Neuronal stem cell (in vitro differentiated cells): ENCODE results near the gene RTF1.

Experiments used
- DNase-seq: peaks from one replicate; pipeline ENCODE4 v3.0.0-alpha.2; 2013; ENCODE audit warnings: low spot score
- H2AFZ ChIP-seq: one replicate; pipeline ENCODE4 v1.6.1; 2013; ENCODE audit warnings: mild to moderate bottlenecking, low read length, inconsistent platforms
- H2AK5ac ChIP-seq: 2 replicates; pipeline ENCODE4 v1.6.1; 2013; ENCODE audit warnings: low read depth, mild to moderate bottlenecking, inconsistent platforms, low read length, moderate library complexity, mixed read lengths
- H2BK120ac ChIP-seq: 2 replicates; pipeline ENCODE4 v1.6.1; 2013; ENCODE audit warnings: low read depth, mild to moderate bottlenecking, inconsistent platforms, low read length, moderate library complexity, mixed read lengths
- H2BK12ac ChIP-seq: one replicate; pipeline ENCODE4 v1.6.1; 2013; ENCODE audit warnings: low read length, inconsistent platforms
- H2BK15ac ChIP-seq: 2 replicates; pipeline ENCODE4 v1.6.1; 2013; ENCODE audit warnings: mild to moderate bottlenecking, low read length, inconsistent platforms, mixed read lengths
- H2BK5ac ChIP-seq: one replicate; pipeline ENCODE4 v1.6.1; 2013; ENCODE audit warnings: inconsistent platforms, mild to moderate bottlenecking, low read length, moderate library complexity
- H3K14ac ChIP-seq: one replicate; pipeline ENCODE4 v1.6.1; 2013; ENCODE audit warnings: low read length, inconsistent platforms
- H3K18ac ChIP-seq: 2 replicates; pipeline ENCODE4 v1.6.1; 2013; ENCODE audit warnings: low read length, inconsistent platforms
- H3K23ac ChIP-seq: 2 replicates; pipeline ENCODE4 v1.6.1; 2013; ENCODE audit warnings: low read depth, mild to moderate bottlenecking, mixed read lengths, low read length, inconsistent platforms; ENCODE audit not compliant: poor library complexity
- H3K27ac ChIP-seq: replicated peaks from 3 replicates; pipeline ENCODE4 v1.5.1; 2013; ENCODE audit warnings: low read length, inconsistent platforms
- H3K27me3 ChIP-seq, 3 experiments: 2 replicates each; pipeline ENCODE4 v1.6.1; 2013; ENCODE audit warnings: low read length in 3 of 3, mild to moderate bottlenecking in 2 of 3, inconsistent platforms in 1 of 3, low read depth in 1 of 3, mixed read lengths in 1 of 3, moderate library complexity in 1 of 3; ENCODE audit not compliant: control insufficient read depth in 3 of 3, insufficient read depth in 3 of 3
- H3K36me3 ChIP-seq, 2 donors: replicated peaks in 1 of 2; 2 replicates each; pipeline ENCODE4 v1.6.1; 2013; ENCODE audit warnings: low read length in 2 of 2; ENCODE audit not compliant: control insufficient read depth in 2 of 2, insufficient read depth in 2 of 2
- H3K4ac ChIP-seq: 2 replicates; pipeline ENCODE4 v1.6.1; 2013; ENCODE audit warnings: inconsistent platforms, mild to moderate bottlenecking, low read length, moderate library complexity
- H3K4me1 ChIP-seq, 2 donors: 1 replicate in 1 of 2; 2 replicates in 1 of 2; pipeline ENCODE4 v1.6.1; 2013; ENCODE audit warnings: low read length in 2 of 2, low read depth in 1 of 2; ENCODE audit not compliant: control insufficient read depth in 2 of 2, insufficient read depth in 1 of 2
- H3K4me2 ChIP-seq: one replicate; pipeline ENCODE4 v1.6.1; 2013; ENCODE audit warnings: mild to moderate bottlenecking, low read length, inconsistent platforms; ENCODE audit not compliant: insufficient read depth, poor library complexity, severe bottlenecking
- H3K4me3 ChIP-seq, 2 donors: 2 replicates each; pipeline ENCODE4 v1.5.1; 2013; ENCODE audit warnings: low read length in 2 of 2, mild to moderate bottlenecking in 2 of 2, inconsistent platforms in 1 of 2, moderate library complexity in 1 of 2
- H3K79me1 ChIP-seq: one replicate; pipeline ENCODE4 v1.6.1; 2013; ENCODE audit warnings: low read depth, mild to moderate bottlenecking, inconsistent platforms, low read length, moderate library complexity
- H3K9ac ChIP-seq: one replicate; pipeline ENCODE4 v1.6.1; 2013; ENCODE audit warnings: mild to moderate bottlenecking, low read depth, low read length, inconsistent platforms; ENCODE audit not compliant: poor library complexity
- H3K9me3 ChIP-seq, 2 donors: replicated peaks in 1 of 2; 2 replicates each; pipeline versions ENCODE3 to v1.6.1; 2013; ENCODE audit warnings: low read length in 2 of 2, mild to moderate bottlenecking in 2 of 2, inconsistent platforms in 1 of 2, low read depth in 1 of 2, mixed read lengths in 1 of 2, moderate library complexity in 1 of 2; ENCODE audit not compliant: control insufficient read depth in 2 of 2, insufficient read depth in 1 of 2
- H4K8ac ChIP-seq: one replicate; pipeline ENCODE4 v1.6.1; 2013; ENCODE audit warnings: low read depth, mild to moderate bottlenecking, inconsistent platforms, low read length, moderate library complexity
- H4K91ac ChIP-seq: one replicate; pipeline ENCODE4 v1.6.1; 2013; ENCODE audit warnings: low read length, low read depth, mild to moderate bottlenecking, inconsistent platforms; ENCODE audit not compliant: poor library complexity
- WGBS, 2 donors: extraction: QIAGEN DNeasy Blood & Tissue Kit; methylation state at CpG; one replicate each; pipeline ENCODE4 v1.1.7; 2013; ENCODE audit warnings: missing lambda C conversion rate in 2 of 2, mixed read lengths in 1 of 2; ENCODE audit not compliant: insufficient read length in 2 of 2, insufficient replicate concordance in 1 of 2; ENCODE audit errors: extremely low coverage in 2 of 2; 5-methylcytosine and 5-hydroxymethylcytosine counted together

RTF1 gene

GRCh38 chr15:41501931-41502794, 85.3 kb downstream of the RTF1 start:
- H3K4ac ChIP-seq, result no peak overlapping the region
- peaks cover 34 to 93% (median 90%) of the 10 kb centered on the region in 3 experiments for H3K27me3 ChIP-seq
- peak overlapping the region; percentile 63 for H2BK15ac ChIP-seq
- H2BK120ac ChIP-seq, result no peak overlapping the region
- H4K91ac ChIP-seq, result no peak overlapping the region
- H3K9me3 ChIP-seq, result peaks cover 0 to 5% of the 10 kb centered on the region in 2 donors
- peak overlapping the region; percentile 33 for H2AK5ac ChIP-seq
- H2BK5ac ChIP-seq, result no peak overlapping the region
- H3K4me2 ChIP-seq, result peak overlapping the region; percentile 56
- H3K9ac ChIP-seq, result peak overlapping the region; percentile 68
- H4K8ac ChIP-seq, result no peak overlapping the region
- H3K79me1 ChIP-seq, result peaks cover 1% of the 10 kb centered on the region
- H3K4me3 ChIP-seq, result peak overlapping the region in 1 of 2 donors; percentile 59
- peak overlapping the region; percentile 84 for H3K18ac ChIP-seq
- H3K36me3 ChIP-seq, result no peaks in the 10 kb centered on the region
- no peak overlapping the region for H3K27ac ChIP-seq
- no CpG with 5 or more reads among the region's 64 CpGs for WGBS, 2 donors
- H2BK12ac ChIP-seq, result peak overlapping the region; percentile 99
- peak overlapping the region; percentile 15 for H3K14ac ChIP-seq
- DNase-seq, result no peak
- H3K23ac ChIP-seq, result peak overlapping the region; percentile 92
- peaks cover 3 to 16% of the 10 kb centered on the region in 2 donors for H3K4me1 ChIP-seq
- peak overlapping the region; percentile 88 for H2AFZ ChIP-seq

DNA sequence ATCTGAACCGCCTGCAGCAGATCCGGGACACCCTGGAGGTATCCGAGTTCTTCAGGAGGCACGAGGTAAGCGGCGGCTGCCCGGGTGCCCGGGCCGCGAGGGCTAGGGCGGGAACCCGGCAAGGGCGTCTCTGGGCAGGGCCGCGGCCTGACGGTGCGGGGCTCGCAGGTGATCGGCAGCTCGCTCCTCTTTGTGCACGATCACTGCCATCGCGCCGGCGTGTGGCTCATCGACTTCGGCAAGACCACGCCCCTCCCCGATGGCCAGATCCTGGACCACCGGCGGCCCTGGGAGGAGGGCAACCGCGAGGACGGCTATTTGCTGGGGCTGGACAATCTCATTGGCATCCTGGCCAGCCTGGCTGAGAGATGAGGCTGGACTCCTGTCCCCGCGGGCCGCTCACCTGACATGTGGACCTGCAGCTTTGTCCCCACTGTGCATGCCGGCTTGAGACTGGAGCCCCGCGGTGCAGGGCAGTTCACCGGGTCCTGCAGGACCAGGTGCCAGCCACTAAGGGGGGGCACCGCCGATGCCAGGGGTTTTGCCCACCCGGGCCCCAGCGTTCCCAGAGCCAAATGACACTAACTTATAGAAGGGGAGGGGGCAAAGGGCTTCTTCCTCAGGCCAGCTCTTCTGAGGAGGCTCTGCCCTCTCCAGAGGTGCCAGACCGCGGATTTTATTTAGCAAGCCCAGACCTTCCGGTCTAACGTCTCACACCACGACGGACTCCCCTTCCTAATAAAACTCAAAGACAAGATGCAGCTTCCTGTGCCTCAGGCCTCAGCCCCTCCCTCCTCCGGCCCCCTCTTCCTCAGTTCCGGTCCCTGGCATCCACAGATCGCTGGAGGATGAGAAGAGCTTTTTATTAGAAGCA, 86.1 kb downstream of the RTF1 start:
- Histone ChIP-seq H3K27ac (no peak overlapping the region), H3K4me2 (peak overlapping the region; percentile 56), H2AK5ac (peak overlapping the region; percentile 89), H4K8ac (no peak overlapping the region), H2BK12ac (no peak overlapping the region), H2AFZ (peak overlapping the region; percentile 11), H3K9ac (peak overlapping the region; percentile 78), H3K4me1 (peaks cover 3 to 16% of the 10 kb centered on the region in 2 donors), H3K4ac (no peak overlapping the region), H3K27me3 (peaks cover 34 to 92% (median 90%) of the 10 kb centered on the region in 3 experiments), H3K79me1 (peaks cover 1% of the 10 kb centered on the region), H3K14ac (no peak overlapping the region), H2BK120ac (peak overlapping the region; percentile 57), H3K18ac (peak overlapping the region; percentile 84), H3K23ac (peak overlapping the region; percentile 92), H2BK5ac (peak overlapping the region; percentile 11), H2BK15ac (no peak overlapping the region), H3K36me3 (no peaks in the 10 kb centered on the region), H4K91ac (no peak overlapping the region), H3K4me3 (peak overlapping the region in 1 of 2 donors; percentile 8), H3K9me3 (peaks cover 0 to 5% of the 10 kb centered on the region in 2 donors)
- no peak for DNase-seq
- no CpG with 5 or more reads among the region's 54 CpGs for WGBS, 2 donors

- Histone ChIP-seq H3K27ac (no peak overlapping the region), H3K4me3 (no peak overlapping the region), H2AK5ac (no peak overlapping the region), H2BK5ac (peak overlapping the region; percentile 11), H3K4me2 (no peak overlapping the region), H3K4ac (no peak overlapping the region), H3K36me3 (no peaks in the 10 kb centered on the region), H3K27me3 (peaks cover 34 to 88% (median 87%) of the 10 kb centered on the region in 3 experiments), H3K79me1 (peaks cover 1% of the 10 kb centered on the region), H4K91ac (no peak overlapping the region), H3K4me1 (peaks cover 3 to 16% of the 10 kb centered on the region in 2 donors), H3K9ac (no peak overlapping the region), H3K14ac (no peak overlapping the region), H2BK12ac (no peak overlapping the region), H2BK120ac (no peak overlapping the region), H2BK15ac (no peak overlapping the region), H3K9me3 (peaks cover 0 to 5% of the 10 kb centered on the region in 2 donors), H2AFZ (peak overlapping the region; percentile 11), H3K18ac (peak overlapping the region; percentile 28), H4K8ac (no peak overlapping the region), H3K23ac (peak overlapping the region; percentile 14)
- no peak for DNase-seq
- WGBS, 2 donors, result no CpG with 5 or more reads among the region's 5 CpGs
Observed at GRCh38 chr15:41503669-41504010, 86.7 kb downstream of the RTF1 start.
